Esophagus (tissue), 2 donors: ENCODE measurements around the gene ELMO1. TPM values are rescaled to one million over a fixed set of nuclear protein-coding genes. Genes with fewer than 3 reads are reported as not detected.

Experiments
- H3K27ac ChIP-seq, 2 donors: one replicate each; pipeline ENCODE4 v1.5.1; 2013; ENCODE audit warnings: low read depth in 2 of 2, mild to moderate bottlenecking in 2 of 2, inconsistent platforms in 1 of 2, low read length in 1 of 2, moderate library complexity in 1 of 2
- H3K27me3 ChIP-seq, 2 donors: one replicate each; pipeline ENCODE4 v1.6.1; 2013; ENCODE audit warnings: low read length in 2 of 2, control low read depth in 1 of 2, mild to moderate bottlenecking in 1 of 2; ENCODE audit not compliant: insufficient read depth in 2 of 2, control insufficient read depth in 1 of 2
- H3K36me3 ChIP-seq, 2 donors: one replicate each; pipeline ENCODE4 v1.6.1; 2013; ENCODE audit warnings: low read length in 1 of 2; ENCODE audit not compliant: control insufficient read depth in 2 of 2, insufficient read depth in 2 of 2
- H3K4me1 ChIP-seq, 2 donors: one replicate each; pipeline ENCODE4 v1.6.1; 2013; ENCODE audit warnings: low read length in 1 of 2; ENCODE audit not compliant: control insufficient read depth in 2 of 2, insufficient read depth in 2 of 2
- H3K4me3 ChIP-seq, 2 donors: one replicate each; pipeline ENCODE4 v1.5.1; 2013; ENCODE audit warnings: low read length in 2 of 2, mild to moderate bottlenecking in 2 of 2, low read depth in 1 of 2, moderate library complexity in 1 of 2
- H3K9me3 ChIP-seq, 2 donors: one replicate each; pipeline ENCODE4 v1.6.1; 2013; ENCODE audit warnings: mild to moderate bottlenecking in 2 of 2, low read depth in 1 of 2, low read length in 1 of 2, moderate library complexity in 1 of 2; ENCODE audit not compliant: control insufficient read depth in 2 of 2, insufficient read depth in 1 of 2
- WGBS, 2 donors: extraction: QIAGEN DNeasy Blood & Tissue Kit; methylation state at CpG; one replicate each; pipeline ENCODE4 v1.1.7; 2013; 5-methylcytosine and 5-hydroxymethylcytosine counted together
- polyA plus RNA-seq, 2 donors: library from polyadenylated mRNA; stranded (reverse); fragments of 200-250 nt; gene quantifications; one replicate each; pipeline ENCODE4 v1.2.3, GENCODE V29; 2013
- donor health status: healthy with polysubstance abuse.
- donor health status: Bipolar disorder and iron deficiency.

Gene ELMO1
- polyA plus RNA-seq, 2 donors = 1.5 to 2.9 TPM

DNA sequence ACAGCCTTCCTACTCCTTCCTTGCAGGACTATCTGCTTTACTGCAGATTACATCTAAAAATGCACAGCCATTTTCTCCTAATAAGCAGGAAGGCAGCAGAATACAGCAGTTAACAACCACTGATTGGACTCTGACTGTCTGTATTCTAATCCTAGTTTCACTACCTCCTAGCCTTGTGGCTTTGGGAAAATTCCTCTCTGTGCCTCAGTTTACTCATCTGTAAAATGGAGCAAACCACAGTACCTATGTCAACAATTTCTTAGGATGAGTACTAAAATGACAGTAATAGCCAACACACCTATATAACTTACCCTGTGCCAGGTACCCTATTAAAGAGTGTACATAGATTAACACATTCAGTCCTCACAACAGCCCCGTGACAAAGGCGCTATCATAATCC lies 89.5 kb downstream of the ELMO1 start:
- H3K4me1 ChIP-seq = no peaks in the 10 kb centered on the region
- WGBS, 2 donors = 90 to 98% methylated on average over 2 of the region's 2 CpGs
- no peaks in the 10 kb centered on the region for H3K27me3 ChIP-seq
- no peak overlapping the region for H3K4me3 ChIP-seq
- no peaks in the 10 kb centered on the region for H3K36me3 ChIP-seq
- no peaks in the 10 kb centered on the region for H3K9me3 ChIP-seq
- no peak overlapping the region for H3K27ac ChIP-seq

DNA sequence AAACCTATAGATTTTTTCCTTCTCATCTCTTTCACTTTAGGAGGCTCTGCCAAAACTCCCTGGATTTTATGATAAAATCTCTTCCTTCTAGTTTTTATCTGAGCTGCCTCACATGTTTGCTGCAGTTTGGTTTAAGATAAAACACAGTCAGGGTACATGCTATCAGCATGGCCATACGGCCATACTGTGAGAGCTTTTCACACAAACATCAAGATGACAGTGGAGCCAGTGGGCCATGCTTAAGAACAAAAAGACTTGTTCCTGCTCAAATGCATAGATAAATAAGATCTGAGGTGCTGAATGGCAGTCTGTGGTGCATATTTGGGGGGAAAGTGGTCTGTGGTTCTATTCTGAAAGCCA lies 91.0 kb downstream of the ELMO1 start:
- Histone ChIP-seq H3K4me3 (no peak overlapping the region), H3K9me3 (no peaks in the 10 kb centered on the region), H3K27ac (no peak overlapping the region), H3K4me1 (no peaks in the 10 kb centered on the region), H3K36me3 (no peaks in the 10 kb centered on the region), H3K27me3 (no peaks in the 10 kb centered on the region)
- 58% methylated on average over 1 of the region's 1 CpG for WGBS, 2 donors

DNA sequence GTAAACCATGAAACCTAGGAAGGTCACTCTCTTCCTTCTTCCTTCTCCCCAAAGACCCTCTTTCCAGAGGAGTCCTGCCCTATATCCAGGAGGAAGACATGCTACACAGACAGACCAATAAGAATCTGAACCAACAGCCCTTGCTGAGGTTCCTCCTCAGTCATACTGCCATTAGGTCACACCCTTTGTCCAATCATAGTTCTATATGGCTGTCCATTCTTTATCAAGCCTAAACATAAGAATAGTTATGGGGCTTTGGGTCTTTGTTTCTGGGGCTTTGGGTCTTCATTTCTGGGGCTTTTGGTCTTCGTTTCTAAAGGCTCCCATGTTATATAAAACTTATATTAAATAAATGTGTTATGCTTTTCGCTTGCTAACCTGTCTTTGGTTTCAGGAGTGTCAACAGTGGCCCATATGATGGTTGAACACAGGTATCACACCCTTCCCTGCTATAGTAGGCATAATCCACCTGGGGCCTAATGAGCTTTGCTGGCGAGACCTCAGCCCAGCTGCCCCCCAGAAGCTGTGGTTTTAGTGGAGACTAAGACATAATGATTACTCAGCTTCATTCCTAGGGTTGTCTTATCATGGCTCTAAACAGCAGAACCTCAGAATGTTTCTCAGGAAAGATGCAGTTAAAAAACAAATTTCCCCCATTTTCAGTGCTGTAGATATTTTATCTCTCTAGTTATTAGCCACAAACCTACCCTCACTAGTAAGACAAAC lies 91.6 kb downstream of the ELMO1 start:
- Histone ChIP-seq H3K9me3 (no peaks in the 10 kb centered on the region), H3K27ac (no peak overlapping the region), H3K27me3 (no peaks in the 10 kb centered on the region), H3K4me1 (no peaks in the 10 kb centered on the region), H3K36me3 (no peaks in the 10 kb centered on the region), H3K4me3 (no peak overlapping the region)
- 83% methylated on average over 3 of the region's 3 CpGs for WGBS, 2 donors

DNA sequence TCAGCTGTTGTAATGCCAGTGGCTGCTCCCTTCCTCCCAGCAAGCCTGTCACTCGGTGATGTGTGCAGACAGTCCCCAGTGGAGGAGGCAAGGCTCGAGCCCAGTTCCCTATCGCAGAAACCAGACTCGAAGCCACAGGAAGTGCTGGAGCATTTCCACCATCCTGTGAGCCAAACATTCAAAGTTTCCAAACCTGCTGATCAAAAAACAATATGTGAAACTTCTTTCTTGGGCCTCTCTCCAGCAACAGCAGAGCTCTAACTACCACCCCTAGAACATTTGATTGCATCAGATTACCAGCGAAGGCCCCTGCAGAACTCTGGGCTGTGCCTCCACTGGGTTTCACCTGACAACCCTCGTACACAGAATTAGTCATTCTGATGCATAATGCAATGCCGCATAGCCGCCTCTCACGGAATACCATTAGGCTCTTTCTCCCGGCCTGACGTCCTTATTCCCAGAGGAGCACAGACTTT lies 94.0 kb downstream of the ELMO1 start:
- Histone ChIP-seq H3K4me1 (no peaks in the 10 kb centered on the region), H3K27me3 (no peaks in the 10 kb centered on the region), H3K27ac (peak overlapping the region; percentile 8 to 29), H3K9me3 (no peaks in the 10 kb centered on the region), H3K36me3 (no peaks in the 10 kb centered on the region), H3K4me3 (no peak overlapping the region)
- 33 to 41% methylated on average over 11 of the region's 11 CpGs for WGBS, 2 donors

DNA sequence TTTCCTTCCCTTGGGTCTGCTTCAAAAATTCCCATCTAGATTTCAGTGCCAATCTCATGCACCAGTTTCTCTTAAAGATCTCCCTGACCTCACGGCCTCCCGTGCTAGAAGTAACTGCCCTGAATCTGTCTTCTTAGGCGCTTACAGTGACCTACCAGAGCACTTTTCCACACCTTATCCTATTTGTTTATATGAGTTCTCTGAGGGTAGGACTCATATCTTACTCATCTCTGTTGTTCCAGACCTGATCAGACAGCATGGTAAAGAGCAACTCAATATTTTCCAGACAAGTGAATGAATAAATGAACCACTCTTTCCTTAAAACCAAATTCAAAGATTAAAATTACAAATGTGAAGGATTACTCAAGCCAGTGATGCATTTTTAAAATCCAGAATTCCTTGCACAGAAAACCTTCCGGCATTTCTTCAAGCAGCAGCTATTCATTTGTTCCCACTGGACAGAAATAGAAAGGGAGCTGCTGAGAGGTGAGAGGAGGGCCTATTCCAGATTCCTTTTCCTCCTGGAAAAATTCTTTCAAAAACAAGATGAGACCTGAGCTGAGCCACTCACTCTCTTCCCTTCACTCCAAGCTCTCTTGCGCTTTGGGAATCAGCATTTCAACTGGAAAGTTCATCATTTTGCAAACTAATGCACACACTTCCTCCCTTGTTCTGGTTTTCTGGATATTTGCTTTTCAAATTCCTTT lies 94.6 kb downstream of the ELMO1 start:
- Histone ChIP-seq H3K4me1 (no peaks in the 10 kb centered on the region), H3K9me3 (no peaks in the 10 kb centered on the region), H3K27me3 (no peaks in the 10 kb centered on the region), H3K36me3 (no peaks in the 10 kb centered on the region), H3K4me3 (no peak overlapping the region), H3K27ac (peak overlapping the region in 1 of 2 donors; percentile 20)
- WGBS, 2 donors = 75 to 76% methylated on average over 5 of the region's 5 CpGs

DNA sequence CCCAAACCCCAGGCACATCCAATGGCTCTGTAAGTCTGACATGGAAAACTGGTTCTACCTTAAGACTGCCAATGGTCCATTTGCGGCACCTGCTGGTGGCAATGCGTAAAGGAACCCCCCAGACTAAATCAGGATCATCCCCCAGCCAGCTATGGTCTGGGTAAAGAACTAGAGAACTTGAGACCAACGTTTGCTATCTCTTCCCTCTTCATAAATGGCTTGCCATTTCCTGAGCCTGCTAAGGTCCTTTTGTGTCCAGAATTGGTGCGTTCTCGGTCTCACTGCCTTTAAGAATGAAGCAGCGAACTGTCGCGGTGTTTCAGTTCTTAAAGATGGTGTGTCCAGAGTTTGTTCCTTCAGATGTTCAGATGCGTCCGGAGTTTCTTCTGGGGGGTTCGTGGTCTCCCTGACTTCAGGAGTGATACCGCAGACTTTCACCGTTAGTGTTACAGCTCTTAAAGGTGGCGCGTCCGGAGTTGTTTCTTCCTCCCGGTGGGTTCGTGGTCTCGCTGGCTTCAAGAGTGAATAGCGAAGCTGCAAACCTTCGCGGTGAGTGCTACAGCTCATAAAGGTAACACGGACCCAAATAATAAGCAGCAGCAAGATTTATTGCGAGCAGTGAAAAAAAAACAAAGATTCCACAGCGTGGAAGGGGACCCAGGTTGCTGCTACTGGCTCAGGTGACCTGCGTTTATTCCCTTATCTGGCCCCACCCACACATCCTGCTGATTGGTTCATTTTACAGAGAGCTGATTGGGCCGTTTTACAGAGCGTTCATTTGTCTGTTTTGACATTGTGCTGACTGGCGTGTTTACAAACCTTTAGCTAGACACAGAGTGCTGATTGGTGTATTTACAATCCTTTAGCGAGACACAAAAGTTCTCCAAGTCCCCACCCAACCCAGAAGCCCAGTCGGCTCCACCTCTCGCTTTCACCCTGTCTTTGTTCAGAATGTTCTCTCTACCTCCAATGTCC lies 95.4 kb downstream of the ELMO1 start:
- H3K4me1 ChIP-seq = no peaks in the 10 kb centered on the region
- H3K27me3 ChIP-seq = no peaks in the 10 kb centered on the region
- no peaks in the 10 kb centered on the region for H3K9me3 ChIP-seq
- no peaks in the 10 kb centered on the region for H3K36me3 ChIP-seq
- peak overlapping the region; percentile 15 to 21 for H3K4me3 ChIP-seq
- peak overlapping the region in 1 of 2 donors; percentile 27 for H3K27ac ChIP-seq
- WGBS, 2 donors = 67 to 76% methylated on average over 32 of the region's 32 CpGs

DNA sequence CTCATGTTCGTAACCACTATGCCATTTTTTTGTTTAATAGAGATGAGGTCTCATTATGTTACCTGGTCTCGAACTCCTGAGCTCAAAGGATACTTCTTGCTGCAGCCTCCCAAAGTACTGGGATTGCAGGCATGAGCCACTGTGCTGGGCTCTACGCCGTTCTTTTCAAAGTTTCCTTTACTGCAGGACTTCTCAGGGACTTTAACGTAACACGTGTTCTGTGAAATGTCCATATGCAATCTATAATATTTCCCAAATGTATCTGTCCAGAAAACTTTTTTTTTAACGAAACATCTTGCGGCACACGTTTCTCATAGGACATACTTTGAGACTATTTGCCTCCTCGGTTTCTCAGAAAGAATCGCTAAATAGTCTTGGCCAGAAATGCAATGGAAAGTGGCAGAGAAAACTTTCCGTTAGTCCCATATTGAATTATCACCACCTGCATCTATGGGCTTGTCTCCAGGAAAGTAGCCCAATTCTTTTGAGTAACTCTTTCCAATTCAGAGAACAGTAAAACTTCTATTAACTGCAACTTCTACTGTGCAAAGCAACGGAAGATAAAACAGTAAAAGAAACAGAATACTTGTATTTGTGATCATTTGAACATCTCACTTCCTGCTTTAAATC lies 96.3 kb downstream of the ELMO1 start:
- Histone ChIP-seq H3K27ac (no peak overlapping the region), H3K9me3 (no peaks in the 10 kb centered on the region), H3K4me3 (no peak overlapping the region), H3K27me3 (no peaks in the 10 kb centered on the region), H3K36me3 (peaks cover 0 to 3% of the 10 kb centered on the region in 2 donors), H3K4me1 (no peaks in the 10 kb centered on the region)
- 77 to 82% methylated on average over 13 of the region's 13 CpGs for WGBS, 2 donors

DNA sequence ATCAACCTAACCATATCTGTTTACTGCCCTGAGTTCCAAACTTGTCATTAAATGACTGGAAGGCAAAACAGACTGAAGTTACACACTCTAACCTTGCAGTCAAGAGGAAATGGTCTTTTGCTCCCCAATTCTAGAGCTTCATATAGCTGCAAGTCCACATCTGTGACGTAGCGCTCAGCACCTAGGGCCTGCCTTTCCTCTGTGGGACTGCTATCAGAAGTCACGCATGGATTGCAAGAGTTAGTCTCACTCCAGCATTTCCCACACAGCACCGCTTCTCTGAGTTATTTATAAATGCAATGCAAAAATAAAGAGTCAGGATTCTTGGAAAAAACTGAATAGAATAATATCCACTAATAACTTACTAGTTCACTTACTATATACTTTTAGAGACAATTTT lies 96.9 kb downstream of the ELMO1 start:
- 88 to 93% methylated on average over 4 of the region's 4 CpGs for WGBS, 2 donors
- Histone ChIP-seq H3K4me3 (no peak overlapping the region), H3K4me1 (no peaks in the 10 kb centered on the region), H3K36me3 (peaks cover 0 to 3% of the 10 kb centered on the region in 2 donors), H3K27me3 (no peaks in the 10 kb centered on the region), H3K27ac (no peak overlapping the region), H3K9me3 (no peaks in the 10 kb centered on the region)

DNA sequence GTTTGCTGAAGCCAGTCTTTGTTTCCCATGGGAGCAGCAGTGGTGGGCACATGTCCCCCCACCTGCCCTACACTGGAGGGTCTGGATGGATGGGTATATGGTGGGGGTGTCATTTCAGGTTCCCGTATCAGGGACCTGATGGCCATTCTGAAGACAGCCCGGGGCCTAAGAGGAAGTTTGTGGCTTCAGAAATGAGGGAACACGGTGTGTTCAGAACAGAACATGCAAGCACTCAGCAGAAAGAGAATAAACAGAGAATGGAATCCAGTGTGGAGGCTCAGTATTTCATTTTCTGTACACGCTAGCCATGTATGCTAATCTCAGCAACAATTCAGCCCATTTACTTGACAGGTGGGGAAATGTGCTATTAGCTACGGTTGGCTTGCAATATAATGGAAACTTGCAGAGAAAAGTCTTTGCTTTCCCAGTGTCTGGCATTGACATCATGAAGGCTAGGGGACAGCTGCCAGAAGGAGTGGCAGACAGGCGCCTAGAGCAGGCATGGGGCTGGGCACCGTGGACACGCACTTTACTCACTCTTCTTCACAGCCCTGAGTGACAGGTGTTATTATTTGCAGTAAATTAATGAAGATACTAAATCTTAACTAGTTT lies 98.6 kb downstream of the ELMO1 start:
- H3K4me1 ChIP-seq = no peaks in the 10 kb centered on the region
- peaks cover 0 to 2% of the 10 kb centered on the region in 2 donors for H3K9me3 ChIP-seq
- H3K27me3 ChIP-seq = no peaks in the 10 kb centered on the region
- no peak overlapping the region for H3K27ac ChIP-seq
- no peak overlapping the region for H3K4me3 ChIP-seq
- peaks cover 0 to 3% of the 10 kb centered on the region in 2 donors for H3K36me3 ChIP-seq
- 76 to 81% methylated on average over 8 of the region's 8 CpGs for WGBS, 2 donors
